ENCODE results near the gene CPAMD8.
"Not testable (repeated sequence)": the region's sequence is repeated elsewhere in the genome, so short reads cannot be mapped to it uniquely, and the experiment has no call there.

Gene CPAMD8

GRCh38 chr19:16957151-16957701, 69.4 kb downstream of the CPAMD8 start:
- Mint-ChIP-seq H3K36me3 (ENCODE audit: low read depth) (no peaks in the 10 kb centered on the region), H3K4me3 (no peak overlapping the region)
- no peak for DNase-seq

GRCh38 chr19:16955161-16955560, 71.4 kb downstream of the CPAMD8 start:
- no peak overlapping the region for H3K27ac Mint-ChIP-seq
- ATAC-seq, result no peak
- H3K4me1 Mint-ChIP-seq, result no peaks in the 10 kb centered on the region
- no peak for DNase-seq
- no peaks in the 10 kb centered on the region for H3K9me3 Mint-ChIP-seq
- H3K36me3 Mint-ChIP-seq (ENCODE audit: low read depth), result no peaks in the 10 kb centered on the region
- H3K27me3 Mint-ChIP-seq, result peaks cover 4% of the 10 kb centered on the region
- H3K4me3 Mint-ChIP-seq, result no peak overlapping the region

More at GRCh38 chr19:16957151-16957701, 69.4 kb downstream of the CPAMD8 start:
- peaks cover 1% of the 10 kb centered on the region for H3K4me1 Mint-ChIP-seq
- no peak for ATAC-seq
- H3K9me3 Mint-ChIP-seq, result no peaks in the 10 kb centered on the region
- H3K27ac Mint-ChIP-seq, result no peak overlapping the region
- H3K27me3 Mint-ChIP-seq, result peaks cover 5% of the 10 kb centered on the region

- no peaks in the 10 kb centered on the region for H3K36me3 Mint-ChIP-seq (ENCODE audit: low read depth)
- DNase-seq (no peak), ATAC-seq (no peak)
- no peak overlapping the region for H3K4me3 Mint-ChIP-seq
- H3K4me1 Mint-ChIP-seq, result no peaks in the 10 kb centered on the region
- H3K27ac Mint-ChIP-seq, result no peak overlapping the region
- no peaks in the 10 kb centered on the region for H3K9me3 Mint-ChIP-seq
- peaks cover 7% of the 10 kb centered on the region for H3K27me3 Mint-ChIP-seq
These were observed 74.6 kb downstream of the CPAMD8 start for GRCh38 chr19:16952046-16952445.

DNA sequence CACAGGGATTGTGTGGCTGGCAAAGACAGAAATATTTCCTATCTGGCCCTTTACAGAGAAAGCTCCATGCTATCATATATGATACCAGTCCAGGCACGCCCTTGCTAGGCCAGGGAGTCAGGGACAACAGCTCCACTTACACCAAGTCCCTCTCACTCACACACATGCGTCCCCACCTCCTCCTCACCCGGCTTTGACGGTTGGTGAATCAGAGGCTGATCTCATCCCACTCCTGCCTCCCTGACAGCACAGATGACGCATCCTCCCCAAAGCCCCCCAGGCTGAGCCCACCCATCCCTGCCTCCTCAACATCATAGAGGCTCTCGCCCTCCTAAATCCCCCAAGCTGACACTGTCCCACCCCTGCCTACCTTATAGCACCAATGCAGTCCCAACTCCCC, 75.1 kb downstream of the CPAMD8 start:
- DNase-seq (no peak), ATAC-seq (no peak)
- no peak overlapping the region for H3K4me3 Mint-ChIP-seq
- H3K36me3 Mint-ChIP-seq (ENCODE audit: low read depth), result no peaks in the 10 kb centered on the region
- H3K9me3 Mint-ChIP-seq, result no peaks in the 10 kb centered on the region
- H3K27me3 Mint-ChIP-seq, result peaks cover 7% of the 10 kb centered on the region
- H3K4me1 Mint-ChIP-seq, result no peaks in the 10 kb centered on the region
- no peak overlapping the region for H3K27ac Mint-ChIP-seq

- ATAC-seq, result no peak
- H3K36me3 Mint-ChIP-seq (ENCODE audit: low read depth), result no peaks in the 10 kb centered on the region
- DNase-seq, result no peak
- H3K27me3 Mint-ChIP-seq, result peaks cover 7% of the 10 kb centered on the region
- peaks cover 6% of the 10 kb centered on the region for H3K9me3 Mint-ChIP-seq
- no peak overlapping the region for H3K4me3 Mint-ChIP-seq
- H3K27ac Mint-ChIP-seq, result no peak overlapping the region
- H3K4me1 Mint-ChIP-seq, result no peaks in the 10 kb centered on the region
These were observed 77.0 kb downstream of the CPAMD8 start for GRCh38 chr19:16949496-16950023.

DNA sequence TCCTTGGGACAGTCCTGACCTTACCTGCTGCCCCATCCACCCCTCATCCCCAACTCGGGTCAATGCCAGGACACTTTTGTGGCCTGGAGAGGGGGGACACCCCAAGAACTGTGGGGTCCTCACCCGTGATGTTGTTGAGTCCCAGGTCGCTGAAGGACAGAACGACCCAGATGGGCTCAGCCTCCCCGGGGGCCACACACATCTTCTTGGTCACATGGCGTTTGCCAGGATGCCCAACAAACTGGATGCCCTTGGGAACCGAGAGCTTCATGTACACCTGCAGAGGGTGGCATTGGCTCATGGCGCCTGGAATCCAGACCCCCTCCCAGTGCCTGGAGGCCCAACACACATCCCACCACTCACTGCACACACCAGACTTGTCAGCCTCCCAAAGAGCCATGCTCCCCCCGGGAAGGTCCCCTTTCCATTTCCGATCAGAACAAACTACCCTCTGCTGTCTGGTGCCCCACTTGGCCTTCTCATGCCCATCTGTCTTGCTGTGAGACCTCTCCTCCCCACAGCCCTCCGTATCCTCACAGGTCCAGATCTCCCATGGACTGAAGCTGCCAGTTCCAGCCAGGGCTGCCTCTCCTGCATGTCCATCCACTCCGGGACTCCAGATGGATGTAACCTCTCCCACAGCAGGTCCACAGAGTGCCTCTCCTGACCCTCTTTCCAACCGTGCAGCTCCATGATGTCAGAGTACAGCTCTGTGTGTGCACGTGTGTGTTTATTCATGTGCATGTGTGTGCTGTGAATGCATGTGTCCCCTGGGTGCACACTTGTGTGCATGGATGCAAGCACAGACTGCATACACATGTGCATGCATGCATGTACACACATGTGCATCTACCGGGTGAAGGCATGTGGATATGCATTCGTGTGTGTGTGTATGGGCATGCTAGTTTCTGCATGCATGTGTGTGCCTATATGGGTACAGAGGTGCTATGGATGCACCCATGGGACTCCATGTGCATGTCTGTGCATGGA, 79.4 kb downstream of the CPAMD8 start:
- Mint-ChIP-seq H3K36me3 (ENCODE audit: low read depth) (no peaks in the 10 kb centered on the region), H3K9me3 (peaks cover 6% of the 10 kb centered on the region), H3K27ac (no peak overlapping the region), H3K27me3 (peaks cover 3% of the 10 kb centered on the region), H3K4me3 (no peak overlapping the region), H3K4me1 (no peaks in the 10 kb centered on the region)
- no peak for ATAC-seq
- no peak for DNase-seq

- peaks cover 3% of the 10 kb centered on the region for H3K27me3 Mint-ChIP-seq
- H3K4me3 Mint-ChIP-seq, result no peak overlapping the region
- peaks cover 6% of the 10 kb centered on the region for H3K9me3 Mint-ChIP-seq
- ATAC-seq (no peak), DNase-seq (no peak)
- H3K4me1 Mint-ChIP-seq, result no peaks in the 10 kb centered on the region
- no peaks in the 10 kb centered on the region for H3K36me3 Mint-ChIP-seq (ENCODE audit: low read depth)
- H3K27ac Mint-ChIP-seq, result no peak overlapping the region
These were observed 80.7 kb downstream of the CPAMD8 start for GRCh38 chr19:16945762-16946465.

GRCh38 chr19:16945364-16945714, 81.3 kb downstream of the CPAMD8 start:
- ATAC-seq, result no peak
- DNase-seq, result no peak
- Mint-ChIP-seq H3K27ac (no peak overlapping the region), H3K4me1 (no peaks in the 10 kb centered on the region), H3K4me3 (no peak overlapping the region), H3K27me3 (peaks cover 3% of the 10 kb centered on the region), H3K36me3 (ENCODE audit: low read depth) (no peaks in the 10 kb centered on the region), H3K9me3 (peaks cover 6% of the 10 kb centered on the region)

- Mint-ChIP-seq H3K27ac (no peak overlapping the region), H3K36me3 (ENCODE audit: low read depth) (no peaks in the 10 kb centered on the region), H3K4me3 (no peak overlapping the region), H3K9me3 (peaks cover 6% of the 10 kb centered on the region), H3K4me1 (no peaks in the 10 kb centered on the region), H3K27me3 (peaks cover 3% of the 10 kb centered on the region)
- ATAC-seq, result no peak
- no peak for DNase-seq
These were observed 81.8 kb downstream of the CPAMD8 start for GRCh38 chr19:16944626-16945363.

DNA sequence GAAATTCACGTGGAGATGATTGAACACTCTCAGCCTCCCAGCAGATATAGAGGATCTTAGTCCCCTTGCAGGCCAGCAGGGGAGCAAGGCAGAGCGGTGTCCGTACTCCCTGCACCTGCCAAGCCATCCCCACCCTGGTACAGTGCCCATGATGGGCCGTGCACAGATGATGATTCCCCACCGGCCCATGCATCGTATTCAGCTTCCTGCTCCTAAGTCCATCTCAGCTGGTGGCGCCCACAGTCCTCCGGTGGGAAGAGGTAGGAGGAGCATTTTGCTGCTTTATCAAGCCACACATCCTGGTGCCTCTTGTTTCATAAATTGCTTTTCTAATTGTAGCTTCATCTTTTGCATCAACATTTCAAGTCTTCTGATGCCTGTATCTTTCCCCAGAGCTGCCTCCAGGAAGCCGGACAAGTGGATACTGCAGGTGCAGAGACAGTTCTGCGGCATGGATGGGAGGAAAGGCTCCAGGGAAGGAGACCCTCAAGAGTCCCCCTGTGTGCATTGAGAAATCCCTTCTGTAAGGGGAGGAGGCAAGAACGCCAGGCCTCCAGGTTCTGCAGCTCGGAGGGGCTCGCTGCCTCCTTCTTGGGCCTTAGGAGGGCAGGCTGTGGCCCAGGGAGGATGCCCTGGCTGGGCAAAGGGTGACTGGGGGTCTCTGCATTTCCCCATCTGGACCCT, 82.5 kb downstream of the CPAMD8 start:
- no peak overlapping the region for H3K4me3 Mint-ChIP-seq
- no peak overlapping the region for H3K27ac Mint-ChIP-seq
- H3K9me3 Mint-ChIP-seq, result peaks cover 6% of the 10 kb centered on the region
- H3K27me3 Mint-ChIP-seq, result no peaks in the 10 kb centered on the region
- H3K36me3 Mint-ChIP-seq (ENCODE audit: low read depth), result no peaks in the 10 kb centered on the region
- no peak for ATAC-seq
- no peaks in the 10 kb centered on the region for H3K4me1 Mint-ChIP-seq
- no peak for DNase-seq

DNA sequence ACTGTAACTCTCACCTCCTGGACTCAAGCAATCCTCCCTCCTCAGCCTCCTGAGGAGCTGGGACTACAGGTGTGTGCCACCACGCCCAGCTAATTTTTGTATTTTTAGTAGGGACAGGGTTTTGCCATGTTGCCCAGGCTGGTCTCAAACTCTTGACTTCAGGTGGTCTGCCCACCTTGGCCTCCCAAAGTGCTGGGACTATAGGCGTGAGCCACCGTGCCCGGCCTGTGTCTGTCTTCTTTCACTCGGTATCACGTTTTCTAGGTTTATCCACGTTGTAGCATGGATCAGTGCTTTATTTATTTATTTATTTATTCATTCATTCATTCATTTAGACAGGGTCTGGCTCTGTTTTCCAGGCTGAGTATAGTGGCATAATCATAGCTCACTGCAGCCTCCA, 83.5 kb downstream of the CPAMD8 start:
- H3K9me3 Mint-ChIP-seq; H3K27me3 Mint-ChIP-seq; H3K36me3 Mint-ChIP-seq (ENCODE audit: low read depth); H3K4me1 Mint-ChIP-seq; DNase-seq; ATAC-seq; H3K27ac Mint-ChIP-seq; H3K4me3 Mint-ChIP-seq: not testable (repeated sequence)

- ATAC-seq (no peak), DNase-seq (no peak)
- H3K9me3 Mint-ChIP-seq, result peaks cover 6% of the 10 kb centered on the region
- H3K4me1 Mint-ChIP-seq, result no peaks in the 10 kb centered on the region
- no peak overlapping the region for H3K27ac Mint-ChIP-seq
- no peaks in the 10 kb centered on the region for H3K36me3 Mint-ChIP-seq (ENCODE audit: low read depth)
- H3K27me3 Mint-ChIP-seq, result peaks cover 2% of the 10 kb centered on the region
- H3K4me3 Mint-ChIP-seq, result no peak overlapping the region
These were observed 84.0 kb downstream of the CPAMD8 start for GRCh38 chr19:16942583-16942982.

DNA sequence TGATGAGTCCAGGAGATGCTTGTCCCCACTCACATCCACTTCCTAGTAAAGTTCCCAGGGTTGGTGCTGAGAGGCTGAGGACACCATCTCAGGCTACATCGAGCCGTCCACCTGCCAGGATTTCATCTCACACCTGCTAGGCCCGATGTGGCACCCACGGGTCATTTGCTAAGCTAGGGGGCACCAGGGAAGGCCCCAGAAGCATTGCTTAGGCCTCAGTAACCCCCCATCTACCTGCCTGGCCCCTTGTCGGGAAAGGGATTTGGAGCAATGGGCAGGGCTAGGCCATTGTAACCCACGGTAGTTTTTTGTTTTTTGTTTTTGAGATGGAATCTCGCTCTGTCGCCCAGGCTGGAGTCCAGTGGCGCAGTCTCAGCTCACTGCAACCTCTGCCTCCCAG, 86.0 kb downstream of the CPAMD8 start:
- ATAC-seq (no peak), DNase-seq (no peak)
- Mint-ChIP-seq H3K27ac (no peak overlapping the region), H3K9me3 (peaks cover 7% of the 10 kb centered on the region), H3K4me1 (no peaks in the 10 kb centered on the region), H3K27me3 (peaks cover 2% of the 10 kb centered on the region), H3K36me3 (ENCODE audit: low read depth) (no peaks in the 10 kb centered on the region), H3K4me3 (no peak overlapping the region)

- not testable (repeated sequence) for H3K36me3 Mint-ChIP-seq (ENCODE audit: low read depth); H3K27ac Mint-ChIP-seq; DNase-seq; H3K4me1 Mint-ChIP-seq; ATAC-seq; H3K4me3 Mint-ChIP-seq; H3K27me3 Mint-ChIP-seq
- peaks cover 12% of the 10 kb centered on the region for H3K9me3 Mint-ChIP-seq
These were observed 86.5 kb downstream of the CPAMD8 start for GRCh38 chr19:16940063-16940462.

Data from activated naive CD8-positive, alpha-beta T cell treated with anti-CD3 and anti-CD28 coated beads, Interleukin-2, amount 50 U/mL, for 24 hours (primary cell).